ENCODE data around the gene TCF20. TPM values are rescaled to one million over a fixed set of nuclear protein-coding genes. Genes with fewer than 3 reads are reported as not detected.

TCF20 gene
- total and polyA plus RNA-seq, 12 donors: 5.6 to 43.9 (median 24.3) TPM

DNA sequence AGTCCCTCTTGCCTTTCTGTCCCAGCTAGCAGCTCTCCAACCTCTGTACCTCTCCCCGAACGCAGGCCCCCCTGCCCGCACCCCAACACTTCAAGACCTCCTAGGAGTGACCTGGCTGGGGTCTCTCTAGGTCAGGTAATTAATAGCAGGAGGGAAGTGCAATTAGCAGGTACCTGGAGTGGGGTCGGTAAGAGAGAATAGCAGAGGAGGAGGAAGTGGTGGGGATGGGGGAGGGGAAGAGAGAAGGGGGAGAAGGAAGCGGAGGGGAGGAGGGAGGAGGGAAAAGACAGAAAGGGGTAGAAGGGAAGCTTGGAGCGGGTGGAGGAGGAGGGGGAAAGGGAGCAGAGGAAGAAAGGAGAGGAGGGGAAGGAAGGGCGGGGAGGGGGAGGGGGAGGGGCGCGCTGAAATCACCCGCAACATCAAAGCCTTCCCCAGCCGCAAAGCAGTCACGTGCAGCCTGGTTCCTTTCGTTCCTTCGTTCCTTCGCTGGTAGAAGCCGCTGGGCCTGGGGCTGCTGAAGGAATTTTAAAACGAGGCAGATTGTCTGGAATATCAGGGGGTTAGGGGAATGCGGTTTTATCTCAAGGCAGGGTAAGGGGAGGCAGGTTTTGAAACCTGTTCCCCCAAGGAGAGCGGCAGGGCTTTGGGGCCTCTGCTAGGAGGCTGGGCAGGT is 29.3 kb upstream of the TCF20 start:
- intact Hi-C loops (cut with DNase I): loop anchor here in 1 of 2 donors (10.0 kb wide), 1 partner anchor 125 kb away; no protein-coding TSS in a partner anchor
- H3K4me1 ChIP-seq (replicated peaks in 1 of 2): peaks cover 0 to 17% of the 10 kb centered on the region in 2 donors
- peak in 2 of 7 donors; percentile 16 to 33 for DNase-seq
- no peak for TF ChIP-seq POLR2A (IDR thresholded peaks at IDR 0.05)
- TF ChIP-seq, protein P1, sequence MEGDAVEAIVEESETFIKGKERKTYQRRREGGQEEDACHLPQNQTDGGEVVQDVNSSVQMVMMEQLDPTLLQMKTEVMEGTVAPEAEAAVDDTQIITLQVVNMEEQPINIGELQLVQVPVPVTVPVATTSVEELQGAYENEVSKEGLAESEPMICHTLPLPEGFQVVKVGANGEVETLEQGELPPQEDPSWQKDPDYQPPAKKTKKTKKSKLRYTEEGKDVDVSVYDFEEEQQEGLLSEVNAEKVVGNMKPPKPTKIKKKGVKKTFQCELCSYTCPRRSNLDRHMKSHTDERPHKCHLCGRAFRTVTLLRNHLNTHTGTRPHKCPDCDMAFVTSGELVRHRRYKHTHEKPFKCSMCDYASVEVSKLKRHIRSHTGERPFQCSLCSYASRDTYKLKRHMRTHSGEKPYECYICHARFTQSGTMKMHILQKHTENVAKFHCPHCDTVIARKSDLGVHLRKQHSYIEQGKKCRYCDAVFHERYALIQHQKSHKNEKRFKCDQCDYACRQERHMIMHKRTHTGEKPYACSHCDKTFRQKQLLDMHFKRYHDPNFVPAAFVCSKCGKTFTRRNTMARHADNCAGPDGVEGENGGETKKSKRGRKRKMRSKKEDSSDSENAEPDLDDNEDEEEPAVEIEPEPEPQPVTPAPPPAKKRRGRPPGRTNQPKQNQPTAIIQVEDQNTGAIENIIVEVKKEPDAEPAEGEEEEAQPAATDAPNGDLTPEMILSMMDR (IDR thresholded peaks at IDR 0.05): no peak
- H3K27ac ChIP-seq: no peak overlapping the region
- H3K9me3 ChIP-seq (replicated peaks in 1 of 3): no peaks in the 10 kb centered on the region
- no peaks in the 10 kb centered on the region for H3K36me3 ChIP-seq (replicated peaks in 1 of 2)
- no peak overlapping the region for H3K4me3 ChIP-seq
- H3K27me3 ChIP-seq: no peaks in the 10 kb centered on the region
- WGBS, 4 donors: 22 to 32% (median 25%) methylated on average over 18 to 19 of the region's 19 CpGs

DNA sequence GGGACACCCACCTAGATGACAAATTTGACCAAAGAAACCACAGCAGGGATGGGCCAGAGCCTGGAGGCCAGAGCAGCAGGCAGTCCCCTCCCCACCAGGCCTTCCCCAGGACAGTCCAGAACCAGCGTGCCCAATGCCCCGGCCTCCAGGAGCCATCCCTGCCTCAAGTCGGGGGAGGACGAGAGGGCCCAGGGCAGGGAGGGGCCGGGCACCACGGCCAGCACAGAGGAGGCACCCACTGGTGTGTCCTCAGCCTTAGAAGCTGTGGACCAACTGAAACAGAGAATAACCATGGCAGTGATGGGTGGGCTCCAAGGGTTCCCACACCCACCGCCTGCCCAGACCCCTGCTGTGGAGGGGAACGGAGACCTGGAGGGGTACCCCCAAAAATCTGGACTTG is 28.3 kb upstream of the TCF20 start:
- WGBS, 4 donors: 80 to 82% (median 82%) methylated on average over 6 to 8 of the region's 8 CpGs; no CpG with 5 or more reads in 1 of the 4 donors
- Histone ChIP-seq H3K27ac (no peak overlapping the region), H3K4me1 (replicated peaks in 1 of 2) (peaks cover 0 to 17% of the 10 kb centered on the region in 2 donors), H3K9me3 (replicated peaks in 1 of 3) (no peaks in the 10 kb centered on the region), H3K4me3 (no peak overlapping the region), H3K36me3 (replicated peaks in 1 of 2) (no peaks in the 10 kb centered on the region), H3K27me3 (no peaks in the 10 kb centered on the region)
- DNase-seq: no peak
- TF ChIP-seq, protein P1 (IDR thresholded peaks at IDR 0.05): no peak
- TF ChIP-seq POLR2A (IDR thresholded peaks at IDR 0.05): no peak
- intact Hi-C loops (cut with DNase I): loop anchor here in 1 of 2 donors (10.0 kb wide), 1 partner anchor 126 kb away; no protein-coding TSS in a partner anchor

DNA sequence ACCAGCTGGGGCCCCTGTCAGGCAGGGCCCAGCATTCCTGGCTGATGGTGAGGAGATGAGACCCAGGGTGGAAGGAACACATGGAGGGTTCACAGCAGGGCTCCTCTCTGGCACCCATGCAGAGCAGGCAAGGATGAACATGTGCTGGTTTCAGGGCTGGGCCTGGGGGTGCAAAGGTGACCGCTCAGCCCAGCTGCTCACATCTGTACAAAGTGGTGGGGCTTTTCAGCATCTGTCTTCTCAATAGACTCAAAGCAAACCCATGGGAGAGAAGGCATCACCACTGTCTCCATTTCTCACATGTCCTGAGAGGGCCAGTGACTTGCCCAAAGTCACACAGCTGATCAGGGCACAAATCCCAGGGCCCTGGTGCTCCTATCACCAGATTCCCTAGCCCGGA is 27.3 kb upstream of the TCF20 start:
- no peak for DNase-seq

DNA sequence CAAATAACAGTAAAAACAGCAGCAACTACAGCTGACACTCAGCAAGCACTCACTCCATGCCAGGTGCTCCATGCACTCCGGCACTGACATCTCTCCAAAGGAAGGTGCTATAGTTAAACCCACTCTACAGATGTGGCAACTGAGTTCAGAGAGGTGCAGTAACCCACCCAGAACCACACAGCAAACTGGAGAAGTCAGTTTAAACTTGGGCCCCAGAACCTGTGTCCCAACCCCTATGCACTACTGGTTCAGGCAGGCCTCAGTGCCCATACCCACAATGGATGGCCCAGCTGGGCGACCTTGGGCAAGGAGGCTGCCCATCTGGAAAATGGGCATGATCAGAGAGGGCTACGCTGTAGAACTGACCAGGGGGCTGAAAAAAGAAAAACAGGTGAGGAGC is 26.4 kb upstream of the TCF20 start:
- 84 to 100% (median 96%) methylated on average over 3 of the region's 3 CpGs for WGBS, 4 donors
- no peak for DNase-seq
- Histone ChIP-seq H3K27me3 (no peaks in the 10 kb centered on the region), H3K4me1 (replicated peaks in 1 of 2) (peaks cover 0 to 17% of the 10 kb centered on the region in 2 donors), H3K36me3 (replicated peaks in 1 of 2) (no peaks in the 10 kb centered on the region), H3K4me3 (no peak overlapping the region), H3K9me3 (replicated peaks in 1 of 3) (no peaks in the 10 kb centered on the region), H3K27ac (no peak overlapping the region)
- TF ChIP-seq POLR2A (IDR thresholded peaks at IDR 0.05): no peak
- TF ChIP-seq, protein P1 (IDR thresholded peaks at IDR 0.05): no peak
- intact Hi-C loops (cut with DNase I): loop anchor here in 1 of 2 donors (10.0 kb wide), 1 partner anchor 128 kb away; no protein-coding TSS in a partner anchor

More for the DNA sequence above, 27.3 kb upstream of the TCF20 start:
- Histone ChIP-seq H3K36me3 (replicated peaks in 1 of 2) (no peaks in the 10 kb centered on the region), H3K27ac (no peak overlapping the region), H3K9me3 (replicated peaks in 1 of 3) (no peaks in the 10 kb centered on the region), H3K4me1 (replicated peaks in 1 of 2) (peaks cover 0 to 17% of the 10 kb centered on the region in 2 donors), H3K4me3 (no peak overlapping the region), H3K27me3 (no peaks in the 10 kb centered on the region)
- WGBS, 4 donors: 83 to 100% (median 86%) methylated on average over 1 to 2 of the region's 2 CpGs; no CpG with 5 or more reads in 1 of the 4 donors
- intact Hi-C loops (cut with DNase I): loop anchor here in 1 of 2 donors (10.0 kb wide), 1 partner anchor 127 kb away; no protein-coding TSS in a partner anchor
- TF ChIP-seq POLR2A (IDR thresholded peaks at IDR 0.05): no peak
- TF ChIP-seq, protein P1 (IDR thresholded peaks at IDR 0.05): no peak
